Lung microvascular endothelial cell (primary cell): ENCODE data around the gene JUND. TPM values are rescaled to one million over a fixed set of nuclear protein-coding genes. Genes with fewer than 3 reads are reported as not detected.

Experiments used
- DNase-seq, 2 donors: peaks; one replicate each; pipeline versions ENCODE4 v3.0.0 to v3.0.0-alpha.2; 2010; ENCODE audit warnings: low read depth in 2 of 2
- total RNA-seq: library from RNA; depleted of rRNA; stranded (reverse); fragments of >200 nt; gene quantifications from 2 replicates; pipeline ENCODE4 v1.2.1, GENCODE V29; 2014

JUND gene
- total RNA-seq, 1 donor from 2014 or later, result 117 TPM

DNA sequence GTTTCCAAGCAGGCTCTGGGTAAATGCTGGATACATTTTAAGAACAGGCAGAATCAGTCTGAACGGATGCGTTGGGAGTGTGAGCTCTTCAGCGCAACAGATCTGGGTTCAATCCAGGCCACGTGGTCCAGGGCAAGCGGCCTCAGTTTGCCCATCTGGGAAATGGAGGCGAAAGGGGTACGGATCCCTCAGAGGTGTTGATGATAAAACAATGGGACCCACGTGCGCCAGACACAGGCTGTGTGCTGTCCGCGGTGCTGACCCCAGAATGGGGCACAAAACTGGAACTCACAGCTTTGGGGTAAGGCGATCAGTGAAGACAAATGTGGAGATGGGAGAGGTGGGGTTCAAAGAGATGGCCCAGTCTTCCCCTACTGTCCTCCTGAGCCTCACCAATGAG is 42.1 kb downstream of the JUND start:
- DNase-seq, result peak; percentile 25 to 33

DNA sequence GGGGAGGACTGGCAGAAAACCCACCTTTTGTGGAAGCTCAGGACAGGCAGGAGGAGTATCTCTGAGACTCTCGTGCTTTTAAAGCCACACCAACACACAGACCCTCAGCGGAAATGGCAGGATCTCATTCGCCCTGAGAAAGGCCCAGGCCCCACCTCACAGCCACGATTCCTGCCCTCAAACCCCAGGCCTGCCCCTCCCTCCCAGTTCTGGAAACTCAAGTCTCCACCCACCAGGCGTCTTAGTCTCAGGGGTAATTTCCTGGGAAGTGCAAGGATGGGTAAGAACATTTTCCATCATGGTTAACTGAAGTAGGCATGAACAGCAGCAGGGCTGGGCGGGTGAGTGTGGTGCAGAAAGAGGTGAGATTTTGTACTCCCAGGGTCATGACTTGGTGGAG is 47.2 kb downstream of the JUND start:
- DNase-seq, result no peak

GRCh38 chr19:18233224-18233825 is 48.1 kb downstream of the JUND start:
- DNase-seq, result peak; percentile 49

- DNase-seq, result peak in 1 of 2 donors; percentile 26
Observed at GRCh38 chr19:18232540-18233223, 48.7 kb downstream of the JUND start.

DNA sequence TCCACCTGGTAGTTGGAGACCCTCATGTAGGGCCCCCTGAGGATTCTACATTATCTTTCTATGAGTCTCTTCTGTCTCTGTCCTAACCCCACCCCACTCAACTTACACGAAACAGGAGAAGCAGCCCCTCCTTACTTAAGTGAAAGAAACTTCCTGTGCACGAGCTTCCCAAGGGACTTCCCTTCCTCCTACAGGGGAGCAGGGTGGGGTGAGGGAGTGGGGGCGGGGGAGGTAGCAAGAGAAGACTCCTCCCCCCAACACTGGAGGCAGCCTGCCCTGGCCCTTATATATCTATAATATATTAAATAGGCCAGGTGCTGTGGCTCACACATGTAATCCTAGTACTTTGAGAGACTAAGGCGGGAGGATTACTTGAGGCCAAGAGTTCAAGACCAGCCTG is 49.6 kb downstream of the JUND start:
- no peak for DNase-seq

GRCh38 chr19:18230941-18231734 is 50.3 kb downstream of the JUND start:
- no peak for DNase-seq

GRCh38 chr19:18229915-18230314 is 51.5 kb downstream of the JUND start:
- no peak for DNase-seq

Other genes starting within 250 kb of the JUND start
- under 0.01 and 0.22 TPM in 2 replicates for gene IL12RB1, start 194.7 kb downstream of the JUND start, total RNA-seq
- 1.1 and 2.0 TPM in 2 replicates for gene MAST3, start 183.8 kb downstream of the JUND start, total RNA-seq
- 1.5 and 1.6 TPM in 2 replicates for gene PIK3R2, start 128.5 kb downstream of the JUND start, total RNA-seq
- gene IFI30, start 107.8 kb downstream of the JUND start, total RNA-seq, result 4.4 TPM in 2 replicates
- 6.3 and 8.1 TPM in 2 replicates for gene MPV17L2, start 88.4 kb downstream of the JUND start, total RNA-seq
- 0.22 and 0.40 TPM in 2 replicates for gene RAB3A, start 77.6 kb downstream of the JUND start, total RNA-seq
- under 0.01 TPM in 2 replicates for gene PDE4C, start 55.2 kb downstream of the JUND start, total RNA-seq
- under 0.01 TPM in 2 replicates for gene IQCN, start 7.2 kb downstream of the JUND start, total RNA-seq
- 86.1 and 110 TPM in 2 replicates for gene LSM4, start 41.5 kb upstream of the JUND start, total RNA-seq
- 12.1 and 14.8 TPM in 2 replicates for gene PGPEP1, start 59.0 kb upstream of the JUND start, total RNA-seq
- gene GDF15, start 104.5 kb upstream of the JUND start, total RNA-seq, result 70.0 and 104 TPM in 2 replicates
- gene LRRC25, start 116.0 kb upstream of the JUND start, total RNA-seq, result not detected in 2 replicates
- gene SSBP4, start 137.8 kb upstream of the JUND start, total RNA-seq, result 44.0 and 45.8 TPM in 2 replicates
- gene ISYNA1, start 156.5 kb upstream of the JUND start, total RNA-seq, result 26.0 and 33.6 TPM in 2 replicates
- gene ELL, start 240.4 kb upstream of the JUND start, total RNA-seq, result 10.0 and 17.1 TPM in 2 replicates